AG09309 (cell line): ENCODE data around the gene FRMD3.

Experiments used
- DNase-seq: peaks from one replicate; pipeline ENCODE4 v3.0.0-alpha.2; 2010; ENCODE audit warnings: low read depth
- H3K4me3 ChIP-seq: 2 replicates; pipeline ENCODE4 v1.5.1; 2011; ENCODE audit warnings: mild to moderate bottlenecking, low read depth, low read length, moderate library complexity; ENCODE audit not compliant: control insufficient read depth
- TF ChIP-seq, protein P1 (sequence below): IDR thresholded peaks from 2 replicates; pipeline ENCODE4 v1.5.1; 2011; ENCODE audit warnings: mild to moderate bottlenecking, low read depth, low read length, inconsistent platforms; ENCODE audit not compliant: insufficient read depth, control insufficient read depth; ENCODE audit errors: missing control alignments

FRMD3 gene

DNA sequence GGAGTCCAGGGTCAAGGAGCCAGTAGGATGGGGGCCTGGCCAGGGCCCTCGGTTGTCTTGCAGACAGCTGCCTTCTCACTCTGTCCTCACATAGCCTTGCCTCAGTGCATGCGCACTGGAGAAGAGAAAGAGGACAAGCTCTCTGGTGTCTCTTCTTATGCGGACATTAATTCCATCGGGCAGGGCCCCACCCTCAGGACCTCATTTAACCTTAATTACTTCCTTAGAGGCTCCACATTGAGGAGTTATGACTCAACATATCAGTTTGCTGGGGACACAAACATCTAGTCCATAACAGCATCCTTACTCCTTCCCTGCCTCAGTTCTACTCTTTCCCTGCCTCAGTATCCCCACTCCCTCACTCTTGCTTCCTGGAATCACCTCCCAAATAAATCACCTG, 78.4 kb downstream of the FRMD3 start:
- TF ChIP-seq, protein P1, sequence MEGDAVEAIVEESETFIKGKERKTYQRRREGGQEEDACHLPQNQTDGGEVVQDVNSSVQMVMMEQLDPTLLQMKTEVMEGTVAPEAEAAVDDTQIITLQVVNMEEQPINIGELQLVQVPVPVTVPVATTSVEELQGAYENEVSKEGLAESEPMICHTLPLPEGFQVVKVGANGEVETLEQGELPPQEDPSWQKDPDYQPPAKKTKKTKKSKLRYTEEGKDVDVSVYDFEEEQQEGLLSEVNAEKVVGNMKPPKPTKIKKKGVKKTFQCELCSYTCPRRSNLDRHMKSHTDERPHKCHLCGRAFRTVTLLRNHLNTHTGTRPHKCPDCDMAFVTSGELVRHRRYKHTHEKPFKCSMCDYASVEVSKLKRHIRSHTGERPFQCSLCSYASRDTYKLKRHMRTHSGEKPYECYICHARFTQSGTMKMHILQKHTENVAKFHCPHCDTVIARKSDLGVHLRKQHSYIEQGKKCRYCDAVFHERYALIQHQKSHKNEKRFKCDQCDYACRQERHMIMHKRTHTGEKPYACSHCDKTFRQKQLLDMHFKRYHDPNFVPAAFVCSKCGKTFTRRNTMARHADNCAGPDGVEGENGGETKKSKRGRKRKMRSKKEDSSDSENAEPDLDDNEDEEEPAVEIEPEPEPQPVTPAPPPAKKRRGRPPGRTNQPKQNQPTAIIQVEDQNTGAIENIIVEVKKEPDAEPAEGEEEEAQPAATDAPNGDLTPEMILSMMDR = no peak
- no peak overlapping the region for H3K4me3 ChIP-seq
- DNase-seq = no peak

DNA sequence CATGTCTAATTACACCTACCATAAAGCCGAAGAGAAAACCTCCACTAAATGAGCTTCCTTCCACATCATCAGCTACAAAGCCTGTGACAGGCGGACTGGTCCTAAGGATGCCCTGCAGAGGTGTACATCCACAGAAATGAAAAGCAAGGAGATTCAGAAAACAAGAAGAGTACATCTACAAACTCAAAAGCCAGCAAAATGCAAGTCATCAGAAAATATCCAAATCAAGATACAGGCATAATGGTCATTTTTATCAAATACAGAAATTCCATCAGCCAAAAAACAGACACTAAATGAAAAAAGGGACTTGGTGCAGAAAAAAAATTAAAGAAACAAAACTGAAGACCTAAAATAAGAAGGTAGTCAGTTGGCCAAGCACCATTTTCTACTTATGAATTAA, 79.7 kb downstream of the FRMD3 start:
- DNase-seq = no peak
- TF ChIP-seq, protein P1 = no peak
- no peak overlapping the region for H3K4me3 ChIP-seq

DNA sequence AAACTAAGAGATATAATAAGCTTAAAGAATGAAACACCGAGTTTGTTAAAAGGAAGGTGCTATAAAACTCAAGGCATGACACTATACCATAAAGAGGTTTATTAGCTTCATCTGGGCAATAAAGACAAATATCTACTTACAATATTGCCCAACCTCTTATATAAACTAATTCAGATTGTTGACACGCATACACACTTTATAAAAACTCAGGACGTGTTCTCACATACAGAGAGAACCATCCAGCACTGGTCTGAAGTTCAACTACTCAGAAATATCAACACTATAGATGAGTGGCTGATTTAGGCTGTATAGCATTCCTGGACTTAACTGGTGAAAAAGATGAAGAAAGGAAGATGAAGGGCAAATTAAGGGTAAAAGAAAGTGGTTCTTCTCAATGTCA, 81.2 kb downstream of the FRMD3 start:
- TF ChIP-seq, protein P1 = no peak
- DNase-seq = no peak
- H3K4me3 ChIP-seq = no peak overlapping the region

DNA sequence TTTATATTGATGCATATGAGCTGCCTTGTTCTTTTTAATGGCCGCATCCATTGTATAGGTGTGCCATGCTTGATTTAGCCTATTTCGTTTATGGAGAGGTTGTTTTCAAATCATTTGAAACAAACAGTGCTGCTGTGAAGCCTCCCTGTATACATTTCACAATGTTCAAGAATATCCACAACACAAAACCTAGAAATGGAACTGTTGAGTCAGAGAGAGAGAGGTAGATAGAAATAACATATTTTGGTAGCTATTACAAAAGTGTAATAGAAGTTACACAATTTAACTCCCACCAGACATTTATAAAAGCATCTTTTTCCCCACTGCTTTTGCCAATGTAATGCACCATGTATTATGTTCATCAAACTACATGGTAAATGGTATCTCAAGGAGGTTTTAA, 82.0 kb downstream of the FRMD3 start:
- TF ChIP-seq, protein P1 = no peak
- H3K4me3 ChIP-seq = no peak overlapping the region
- no peak for DNase-seq

DNA sequence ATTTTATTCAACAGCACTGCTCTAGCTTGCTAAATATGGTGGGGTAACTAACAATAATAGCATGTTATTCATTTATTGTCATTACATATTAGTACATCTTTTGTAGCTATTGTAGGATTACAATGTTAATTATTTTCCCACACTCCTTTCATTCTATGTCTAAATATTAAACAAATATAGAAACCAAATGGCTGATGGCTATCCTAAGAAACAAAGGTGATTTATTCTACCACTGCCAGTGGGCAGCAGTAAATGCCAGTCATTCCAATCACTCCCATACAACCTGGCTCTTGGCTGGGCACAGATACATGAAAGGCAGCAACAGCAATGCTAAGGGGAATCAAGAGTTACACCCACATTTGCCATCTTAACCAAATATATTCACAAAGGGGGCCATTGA, 84.1 kb downstream of the FRMD3 start:
- H3K4me3 ChIP-seq = no peak overlapping the region
- TF ChIP-seq, protein P1 = no peak
- no peak for DNase-seq

DNA sequence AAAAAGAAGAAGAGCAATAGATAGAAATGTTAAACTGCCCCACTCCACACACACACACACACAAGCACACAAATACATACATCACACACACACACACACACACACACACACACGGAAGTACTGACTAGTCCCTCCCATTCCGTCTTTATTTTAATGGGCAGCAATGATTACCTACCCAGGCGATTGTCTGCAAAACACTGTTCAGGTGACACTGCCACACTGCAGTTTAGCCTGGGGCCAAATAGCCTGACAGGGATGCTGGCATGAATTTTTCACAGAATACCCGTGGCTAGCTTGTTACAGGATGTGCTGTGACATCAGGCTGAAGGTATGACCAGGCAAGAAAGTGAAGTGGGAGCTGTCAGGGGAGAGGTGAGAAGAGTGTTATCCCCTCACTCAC, 86.9 kb downstream of the FRMD3 start:
- no peak overlapping the region for H3K4me3 ChIP-seq
- DNase-seq = no peak
- TF ChIP-seq, protein P1 = no peak

DNA sequence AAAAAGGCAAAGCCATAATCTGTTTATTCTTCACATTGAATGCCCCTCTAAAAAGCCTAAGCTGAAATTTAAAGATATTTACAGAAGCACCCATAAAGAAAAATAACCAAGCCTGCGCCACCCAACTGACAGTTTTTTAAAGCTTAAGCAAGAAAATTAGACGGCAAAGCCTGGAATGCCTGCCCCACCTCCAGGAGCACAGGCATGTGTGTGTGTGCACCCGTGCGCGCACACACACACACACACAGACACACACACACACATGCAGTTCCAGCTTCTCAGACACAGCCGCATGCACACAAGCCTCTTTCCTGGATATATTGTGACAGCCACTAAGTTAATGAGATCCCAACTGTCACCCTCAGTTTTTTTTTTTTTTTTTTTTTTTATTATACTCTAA, 88.2 kb downstream of the FRMD3 start:
- no peak for DNase-seq
- TF ChIP-seq, protein P1 = no peak
- no peak overlapping the region for H3K4me3 ChIP-seq
